Measurements from ENCODE around the gene FOSL1.
"Not testable (repeated sequence)": the region's sequence is repeated elsewhere in the genome, so short reads cannot be mapped to it uniquely, and the experiment has no call there.

The FOSL1 gene

DNA sequence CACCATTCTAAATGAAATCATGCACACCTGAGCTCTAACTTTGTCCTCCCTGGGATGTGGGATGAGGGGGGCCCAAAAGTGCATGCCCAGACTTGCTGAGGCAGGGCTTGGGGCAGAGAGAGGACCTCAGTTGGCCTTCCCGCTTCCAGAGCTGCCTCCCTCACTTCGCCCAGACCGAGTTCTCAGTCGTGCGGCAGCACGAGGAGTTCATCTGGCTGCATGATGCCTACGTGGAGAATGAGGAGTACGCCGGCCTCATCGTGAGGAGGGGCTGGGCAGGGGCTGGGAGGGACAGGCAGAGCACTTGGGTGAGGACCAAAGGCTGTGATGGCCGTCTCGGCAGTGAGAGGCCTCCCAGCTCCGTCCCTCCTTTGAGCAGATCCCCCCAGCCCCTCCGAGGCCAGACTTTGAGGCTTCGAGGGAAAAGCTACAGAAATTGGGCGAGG lies 50.4 kb downstream of the FOSL1 start:
- Histone ChIP-seq H3K27me3 (ENCODE audit: insufficient read depth, poor library complexity, severe bottlenecking) (no peaks in the 10 kb centered on the region), H3K27ac (replicated peaks) (no peak overlapping the region), H3K4me3 (replicated peaks; ENCODE audit: insufficient read depth, low read length) (no peak overlapping the region)
- TF ChIP-seq CTCF (IDR thresholded peaks at IDR 0.05; ENCODE audit: insufficient read depth, low read length), result no peak
- DNase-seq (ENCODE audit: low read depth in 1 of 2, low spot score in 1 of 2), result no peak

DNA sequence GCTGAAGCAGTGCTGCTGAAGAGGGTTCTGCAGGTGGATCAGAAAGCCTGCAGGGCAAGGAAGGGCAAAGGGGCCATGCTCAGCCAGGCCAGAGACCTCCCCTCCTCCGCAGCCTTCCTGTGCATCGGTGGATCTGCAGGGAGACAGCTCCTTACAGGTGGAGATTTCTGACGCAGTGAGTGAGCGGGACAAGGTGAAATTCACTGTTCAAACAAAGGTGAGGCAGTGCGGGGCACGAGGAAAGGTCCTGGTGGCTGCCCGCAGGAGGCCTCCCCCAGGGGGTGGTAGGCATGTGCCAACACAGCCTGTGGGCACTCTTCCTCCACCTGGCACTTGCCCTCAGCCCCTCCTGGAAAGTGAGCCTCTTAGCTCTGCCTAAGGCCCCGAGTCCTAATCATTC lies 50.8 kb downstream of the FOSL1 start:
- no peak overlapping the region for H3K27ac ChIP-seq (replicated peaks)
- no peak for DNase-seq (ENCODE audit: low read depth in 1 of 2, low spot score in 1 of 2)
- no peaks in the 10 kb centered on the region for H3K27me3 ChIP-seq (ENCODE audit: insufficient read depth, poor library complexity, severe bottlenecking)
- no peak overlapping the region for H3K4me3 ChIP-seq (replicated peaks; ENCODE audit: insufficient read depth, low read length)
- TF ChIP-seq SPI1 (IDR thresholded peaks at IDR 0.05; ENCODE audit: borderline replicate concordance, low read depth) (no peak), POLR2AphosphoS5 (IDR thresholded peaks at IDR 0.05; ENCODE audit: low read depth) (no peak), GABPA (IDR thresholded peaks at IDR 0.05; ENCODE audit: low read depth) (no peak), REST (IDR thresholded peaks at IDR 0.05; ENCODE audit: insufficient replicate concordance, low read depth) (no peak), CTCF (IDR thresholded peaks at IDR 0.05; ENCODE audit: insufficient read depth, low read length) (no peak)

- H3K4me3 ChIP-seq (replicated peaks; ENCODE audit: insufficient read depth, low read length); DNase-seq (ENCODE audit: low read depth in 1 of 2, low spot score in 1 of 2); H3K27ac ChIP-seq (replicated peaks); H3K27me3 ChIP-seq (ENCODE audit: insufficient read depth, poor library complexity, severe bottlenecking): not testable (repeated sequence)
Observed at GRCh38 chr11:65848693-65849092, 51.5 kb downstream of the FOSL1 start.

- H3K27ac ChIP-seq (replicated peaks), result no peak overlapping the region
- no peak for DNase-seq (ENCODE audit: low read depth in 1 of 2, low spot score in 1 of 2)
- TF ChIP-seq SPI1 (IDR thresholded peaks at IDR 0.05; ENCODE audit: borderline replicate concordance, low read depth) (no peak), GABPA (IDR thresholded peaks at IDR 0.05; ENCODE audit: low read depth) (no peak), CTCF (IDR thresholded peaks at IDR 0.05; ENCODE audit: insufficient read depth, low read length) (no peak), POLR2AphosphoS5 (IDR thresholded peaks at IDR 0.05; ENCODE audit: low read depth) (no peak), REST (IDR thresholded peaks at IDR 0.05; ENCODE audit: insufficient replicate concordance, low read depth) (no peak)
- H3K4me3 ChIP-seq (replicated peaks; ENCODE audit: insufficient read depth, low read length), result no peak overlapping the region
- H3K27me3 ChIP-seq (ENCODE audit: insufficient read depth, poor library complexity, severe bottlenecking), result no peaks in the 10 kb centered on the region
Observed at GRCh38 chr11:65847746-65848145, 52.4 kb downstream of the FOSL1 start.
